Measurements from ENCODE around the gene RAB4B. TPM values are rescaled to one million over a fixed set of nuclear protein-coding genes. Genes with fewer than 3 reads are reported as not detected.

Gene RAB4B
- total and polyA plus RNA-seq, 10 donors = 36.8 to 95.3 (median 58.8) TPM

DNA sequence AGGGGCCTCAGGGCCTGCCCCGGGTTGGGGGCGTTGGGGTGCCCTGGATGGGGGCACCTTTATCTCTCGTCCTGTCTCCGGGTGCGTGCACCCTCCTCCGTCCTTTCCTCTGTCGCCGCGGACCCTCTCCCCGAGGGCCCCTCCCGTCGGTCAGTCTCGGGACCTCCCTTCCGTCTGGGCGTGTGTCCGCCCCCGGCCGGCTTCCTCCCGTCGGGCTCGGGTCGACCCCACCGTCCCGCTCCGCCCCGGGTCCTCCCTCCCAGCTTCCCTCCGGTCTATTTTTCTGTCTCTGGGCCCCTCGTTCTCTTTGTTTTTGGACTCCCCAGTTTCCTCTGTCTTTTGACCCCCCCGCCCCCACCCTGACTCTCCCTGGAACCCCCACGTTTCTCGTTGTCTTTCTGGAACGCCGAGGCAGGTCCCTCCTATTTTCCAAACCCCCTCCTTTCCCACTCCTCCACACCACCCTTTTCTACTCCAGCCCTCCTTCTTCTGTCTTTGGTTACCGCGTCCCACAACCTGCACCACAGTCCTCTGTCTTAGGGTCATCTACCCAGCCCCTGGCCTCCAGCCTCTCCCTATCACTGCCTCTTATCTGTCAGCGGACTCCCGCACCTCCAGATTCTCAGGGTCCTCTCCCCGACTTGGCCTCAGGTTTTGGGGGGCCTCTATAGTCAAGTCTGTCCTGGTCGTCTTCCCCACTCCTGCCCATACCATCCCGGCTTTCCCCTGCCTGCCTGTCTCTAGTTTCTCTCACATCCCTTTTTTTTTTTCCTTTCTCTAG is 21.7 kb downstream of the RAB4B start:
- 1 to 5% (median 2%) methylated on average over 28 to 40 of the region's 40 CpGs for WGBS, 5 donors
- peaks cover 47 to 73% (median 59%) of the 10 kb centered on the region in 6 donors for H3K4me1 ChIP-seq
- no peaks in the 10 kb centered on the region for H3K27me3 ChIP-seq (replicated peaks in 1 of 7)
- peaks cover 0 to 61% (median 18%) of the 10 kb centered on the region in 6 donors for H3K36me3 ChIP-seq
- peak overlapping the region; percentile 86 to 99 (median 94) for H3K27ac ChIP-seq
- intact Hi-C loops (cut with DNase I; ENCODE audit: low total_unique reads) = loop anchor here (10.0 kb wide), 1 partner anchor 45 kb away; the partner anchor contains the start of genes ACTMAP and SNRPA
- no peaks in the 10 kb centered on the region for H3K9me3 ChIP-seq
- peak overlapping the region; percentile 77 to 96 (median 88) for H3K4me3 ChIP-seq
- peak; percentile 54 to 82 (median 77) for TF ChIP-seq POLR2AphosphoS5 (IDR thresholded peaks at IDR 0.05)
- TF ChIP-seq POLR2A (IDR thresholded peaks at IDR 0.05) = no peak
- no peak for TF ChIP-seq CTCF (IDR thresholded peaks at IDR 0.05 in 8 of 11, conservative IDR thresholded peaks at IDR 0.05 in 3 of 11)
- peak; percentile 95 for DNase-seq

GRCh38 chr19:40800339-40800996 is 22.4 kb downstream of the RAB4B start:
- Histone ChIP-seq H3K4me3 (peak overlapping the region; percentile 77 to 96 (median 88)), H3K4me1 (peaks cover 54 to 80% (median 66%) of the 10 kb centered on the region in 6 donors), H3K36me3 (peaks cover 0 to 66% (median 23%) of the 10 kb centered on the region in 6 donors), H3K27me3 (replicated peaks in 1 of 7) (no peaks in the 10 kb centered on the region), H3K27ac (peak overlapping the region; percentile 86 to 99 (median 94)), H3K9me3 (no peaks in the 10 kb centered on the region)
- WGBS, 5 donors = 47 to 78% (median 64%) methylated on average over 23 to 27 of the region's 27 CpGs
- intact Hi-C loops (cut with DNase I; ENCODE audit: low total_unique reads) = loop anchor here (10.0 kb wide), 1 partner anchor 46 kb away; the partner anchor contains the start of genes ACTMAP and SNRPA
- no peak for TF ChIP-seq POLR2AphosphoS5 (IDR thresholded peaks at IDR 0.05)
- TF ChIP-seq CTCF (IDR thresholded peaks at IDR 0.05 in 8 of 11, conservative IDR thresholded peaks at IDR 0.05 in 3 of 11) = no peak
- no peak for TF ChIP-seq POLR2A (IDR thresholded peaks at IDR 0.05)
- DNase-seq = peak; percentile 88

DNA sequence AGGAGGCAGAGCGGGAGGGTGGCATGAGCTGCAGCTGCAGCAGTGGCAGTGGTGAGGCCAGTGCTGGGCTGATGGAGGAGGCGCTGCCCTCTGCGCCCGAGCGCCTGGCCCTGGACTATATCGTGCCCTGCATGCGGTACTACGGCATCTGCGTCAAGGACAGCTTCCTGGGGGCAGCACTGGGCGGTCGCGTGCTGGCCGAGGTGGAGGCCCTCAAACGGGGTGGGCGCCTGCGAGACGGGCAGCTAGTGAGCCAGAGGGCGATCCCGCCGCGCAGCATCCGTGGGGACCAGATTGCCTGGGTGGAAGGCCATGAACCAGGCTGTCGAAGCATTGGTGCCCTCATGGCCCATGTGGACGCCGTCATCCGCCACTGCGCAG is 22.9 kb downstream of the RAB4B start:
- TF ChIP-seq POLR2A (IDR thresholded peaks at IDR 0.05) = no peak
- TF ChIP-seq POLR2AphosphoS5 (IDR thresholded peaks at IDR 0.05) = peak in 2 of 3 donors; percentile 49 to 76
- TF ChIP-seq CTCF (IDR thresholded peaks at IDR 0.05 in 8 of 11, conservative IDR thresholded peaks at IDR 0.05 in 3 of 11) = no peak
- H3K27ac ChIP-seq = peak overlapping the region; percentile 86 to 99 (median 94)
- H3K9me3 ChIP-seq = no peaks in the 10 kb centered on the region
- intact Hi-C loops (cut with DNase I; ENCODE audit: low total_unique reads) = loop anchor here (10.0 kb wide), 1 partner anchor 46 kb away; the partner anchor contains the start of genes ACTMAP and SNRPA
- H3K27me3 ChIP-seq (replicated peaks in 1 of 7) = no peaks in the 10 kb centered on the region
- WGBS, 5 donors = 61 to 80% (median 73%) methylated on average over 6 to 27 of the region's 27 CpGs
- peaks cover 59 to 85% (median 71%) of the 10 kb centered on the region in 6 donors for H3K4me1 ChIP-seq
- peak overlapping the region; percentile 77 to 96 (median 88) for H3K4me3 ChIP-seq
- peak; percentile 86 for DNase-seq
- H3K36me3 ChIP-seq = peaks cover 0 to 66% (median 26%) of the 10 kb centered on the region in 6 donors
